22Rv1 (cell line): ENCODE data around the gene MYRIP.

Source experiments
- H3K27ac ChIP-seq: fragments of 450-650 bp; 2 replicates; pipeline ENCODE4 v1.5.1; 2017
- CTCF ChIP-seq: fragments of 450-650 bp; IDR thresholded peaks from 2 replicates; pipeline ENCODE4 v1.5.1; 2017; ENCODE audit warnings: mild to moderate bottlenecking
- ZFX ChIP-seq: fragments of 450-650 bp; IDR thresholded peaks from 2 replicates; pipeline ENCODE4 v1.6.1; 2017; ENCODE audit warnings: antibody characterized with exemption, borderline replicate concordance

MYRIP gene

DNA sequence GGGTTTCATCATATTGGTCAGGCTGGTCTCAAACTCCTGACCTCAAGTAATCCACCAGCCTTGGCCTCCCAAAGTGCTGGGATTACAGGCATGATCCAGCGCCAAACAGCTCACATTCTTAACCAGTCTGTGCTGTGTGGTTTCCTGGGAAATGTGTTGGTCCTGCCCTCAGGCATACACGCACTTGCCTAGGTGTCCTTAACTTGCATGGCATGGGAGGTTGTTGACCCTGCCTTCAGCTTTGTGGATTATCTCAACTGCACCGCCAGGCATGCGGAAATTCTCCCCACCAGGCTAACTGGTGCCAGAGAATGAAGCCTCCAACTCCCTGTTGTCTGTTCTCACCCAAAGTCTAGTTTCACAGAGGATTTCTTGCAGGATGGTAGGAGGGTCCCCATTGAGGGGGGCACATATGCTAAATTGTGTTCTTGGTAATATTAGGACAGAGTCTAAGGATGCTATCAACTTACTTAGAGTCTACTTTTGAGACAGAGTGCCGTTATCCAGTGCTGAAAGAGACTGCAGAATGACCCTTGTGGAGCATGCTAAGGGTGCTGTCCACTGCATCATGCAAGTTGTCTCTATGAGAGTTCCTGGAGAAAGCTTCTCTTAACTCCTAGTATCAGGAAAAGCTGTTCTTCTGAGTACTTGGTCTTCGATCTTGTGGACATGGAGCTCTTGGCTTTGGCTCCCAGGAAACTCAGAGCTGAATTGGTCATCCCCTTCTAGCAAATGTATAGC, 438.5 kb downstream of the MYRIP start:
- no peak for TF ChIP-seq CTCF
- no peak for TF ChIP-seq ZFX
- H3K27ac ChIP-seq: no peak overlapping the region

DNA sequence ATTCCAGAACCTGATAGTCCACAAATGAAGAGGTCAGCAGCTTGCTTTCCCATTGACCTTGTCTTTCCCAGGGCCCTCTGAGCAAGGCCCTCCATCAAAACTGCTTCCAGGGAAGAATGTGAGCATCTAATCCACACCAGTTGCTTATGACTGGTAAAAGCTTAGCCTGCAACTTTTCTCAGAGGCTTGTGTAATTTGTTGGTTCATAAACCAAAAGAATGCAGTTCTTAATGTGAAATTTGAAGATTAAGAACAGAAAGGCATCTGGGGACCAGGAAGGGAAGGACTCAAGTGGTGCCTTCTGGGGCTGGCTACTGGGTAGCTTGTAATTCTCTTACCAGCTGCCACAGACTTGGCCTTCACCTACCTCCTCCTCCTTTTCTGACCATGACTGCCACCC, 439.2 kb downstream of the MYRIP start:
- TF ChIP-seq CTCF (no peak), ZFX (no peak)
- H3K27ac ChIP-seq: no peak overlapping the region

- no peak for TF ChIP-seq ZFX
- TF ChIP-seq CTCF: no peak
- H3K27ac ChIP-seq: no peak overlapping the region
These were observed 439.8 kb downstream of the MYRIP start for GRCh38 chr3:40249168-40249567.

DNA sequence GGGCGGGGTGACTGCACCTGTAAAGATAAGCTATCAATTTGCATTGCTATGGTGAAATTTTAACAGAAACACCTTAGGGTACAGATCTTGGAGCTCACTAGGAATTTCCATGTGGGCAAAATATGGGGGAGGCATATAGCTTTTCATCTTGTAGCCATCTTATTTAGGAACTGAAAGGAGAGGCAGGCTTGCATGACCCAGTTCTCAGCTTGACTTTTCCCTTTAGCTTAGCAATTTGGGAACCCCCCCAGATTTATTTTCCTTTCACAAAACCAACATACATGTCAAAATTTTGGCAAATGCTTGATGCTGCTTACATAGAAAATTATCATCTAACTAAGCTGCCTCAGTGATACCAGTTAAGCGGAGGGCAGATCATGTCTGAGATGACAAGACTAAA, 445.1 kb downstream of the MYRIP start:
- no peak overlapping the region for H3K27ac ChIP-seq
- no peak for TF ChIP-seq CTCF
- TF ChIP-seq ZFX: no peak

DNA sequence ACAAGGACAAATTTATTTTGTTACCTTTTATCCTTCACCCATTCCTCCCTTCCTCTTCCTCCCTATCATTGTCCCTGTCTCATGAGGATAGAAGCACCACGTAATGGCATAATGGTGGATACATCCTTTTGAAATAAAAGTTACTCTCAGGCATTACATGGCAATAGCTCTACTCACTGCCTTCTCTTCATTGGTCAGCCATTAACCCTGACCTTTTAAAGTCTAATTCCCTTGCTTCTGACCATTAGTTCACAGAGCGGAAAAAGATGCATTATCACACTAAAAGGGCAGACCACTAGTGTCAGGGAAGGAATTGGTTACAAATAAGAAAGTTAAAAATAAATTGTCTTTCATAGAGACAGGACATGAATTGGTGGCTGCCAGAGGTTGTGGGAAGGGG, 445.5 kb downstream of the MYRIP start:
- TF ChIP-seq ZFX (no peak), CTCF (no peak)
- no peak overlapping the region for H3K27ac ChIP-seq

- no peak overlapping the region for H3K27ac ChIP-seq
- TF ChIP-seq CTCF (no peak), ZFX (no peak)
These were observed 446.1 kb downstream of the MYRIP start for GRCh38 chr3:40255532-40255931.

- TF ChIP-seq ZFX (no peak), CTCF (no peak)
- no peak overlapping the region for H3K27ac ChIP-seq
These were observed 448.7 kb downstream of the MYRIP start for GRCh38 chr3:40258064-40258463.
